GM18873 (cell line): ENCODE results near the gene PRUNE2.

Source experiments
- ATAC-seq: cut with Tn5 transposase; IDR thresholded peaks from one replicate; pipeline ENCODE4 v1.9.1; 2021; ENCODE audit warnings: mild to moderate bottlenecking, moderate library complexity, moderate number of reproducible peaks; ENCODE audit not compliant: unreplicated experiment, low FRiP score

PRUNE2 gene

DNA sequence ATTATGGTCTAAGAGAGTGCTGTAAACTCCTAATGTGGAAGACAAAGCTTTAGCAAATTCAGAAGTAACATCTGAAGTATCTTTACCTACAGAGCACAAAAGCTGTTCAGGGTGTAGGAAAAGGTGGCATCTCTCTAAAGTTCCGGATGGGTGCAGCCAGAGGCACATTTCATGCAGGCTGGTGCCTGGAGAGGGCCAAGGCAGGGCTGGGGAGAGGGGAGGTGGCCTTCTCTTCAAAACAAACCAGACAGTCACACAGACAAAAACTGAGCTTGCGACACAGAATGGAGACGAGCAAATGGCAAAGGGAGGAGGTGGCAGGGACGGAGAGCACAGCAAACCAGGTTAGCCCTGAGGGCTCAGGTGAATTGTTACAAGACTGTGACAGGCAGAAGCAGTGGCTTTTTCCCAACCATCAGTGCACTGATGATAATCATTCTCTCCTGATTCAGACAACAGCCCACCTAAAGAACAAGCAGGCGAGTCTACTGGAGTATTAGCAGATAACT is 263.2 kb downstream of the PRUNE2 start:
- no peak for ATAC-seq

GRCh38 chr9:76642074-76642473 is 263.8 kb downstream of the PRUNE2 start:
- ATAC-seq = no peak

GRCh38 chr9:76638001-76638400 is 267.9 kb downstream of the PRUNE2 start:
- ATAC-seq = no peak

DNA sequence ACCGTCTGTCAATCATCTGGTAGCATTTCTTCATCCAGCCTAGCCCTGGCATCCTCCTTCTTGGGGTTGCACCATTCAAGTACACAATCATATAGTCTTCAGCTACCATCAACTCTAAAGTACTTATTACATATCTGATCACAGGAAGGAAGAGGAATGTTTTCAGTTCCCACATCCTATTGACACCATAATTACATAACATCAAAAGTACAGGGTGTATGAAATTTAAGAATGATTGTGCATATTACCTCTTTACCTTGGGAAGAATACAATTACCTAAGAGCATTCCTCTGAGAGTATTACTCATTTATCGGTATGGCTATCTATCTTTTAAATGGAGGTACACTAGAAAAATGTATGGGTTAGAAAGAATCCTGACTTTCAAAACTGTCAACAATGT is 268.5 kb downstream of the PRUNE2 start:
- ATAC-seq = no peak

- ATAC-seq = no peak
These were observed 271.4 kb downstream of the PRUNE2 start for GRCh38 chr9:76634356-76635054.

DNA sequence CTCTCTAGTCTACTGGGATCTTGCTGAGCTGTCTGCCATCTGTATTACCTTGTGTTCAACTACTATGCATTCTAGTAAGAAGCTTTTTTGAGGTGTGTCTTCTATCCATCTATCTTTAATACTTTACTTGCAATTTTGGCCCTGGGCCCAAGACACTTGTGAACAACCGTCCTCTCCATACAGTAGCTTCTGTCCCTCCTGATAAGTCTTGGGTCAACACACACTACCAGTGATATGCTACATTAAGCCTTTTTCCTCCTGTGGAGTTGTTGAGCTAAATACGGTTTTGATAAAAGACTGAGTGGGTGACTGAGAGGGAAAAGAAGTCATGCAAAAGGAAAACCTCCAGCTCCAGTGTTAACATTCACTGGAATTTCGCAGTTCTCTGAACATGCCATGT is 275.0 kb downstream of the PRUNE2 start:
- ATAC-seq = no peak

DNA sequence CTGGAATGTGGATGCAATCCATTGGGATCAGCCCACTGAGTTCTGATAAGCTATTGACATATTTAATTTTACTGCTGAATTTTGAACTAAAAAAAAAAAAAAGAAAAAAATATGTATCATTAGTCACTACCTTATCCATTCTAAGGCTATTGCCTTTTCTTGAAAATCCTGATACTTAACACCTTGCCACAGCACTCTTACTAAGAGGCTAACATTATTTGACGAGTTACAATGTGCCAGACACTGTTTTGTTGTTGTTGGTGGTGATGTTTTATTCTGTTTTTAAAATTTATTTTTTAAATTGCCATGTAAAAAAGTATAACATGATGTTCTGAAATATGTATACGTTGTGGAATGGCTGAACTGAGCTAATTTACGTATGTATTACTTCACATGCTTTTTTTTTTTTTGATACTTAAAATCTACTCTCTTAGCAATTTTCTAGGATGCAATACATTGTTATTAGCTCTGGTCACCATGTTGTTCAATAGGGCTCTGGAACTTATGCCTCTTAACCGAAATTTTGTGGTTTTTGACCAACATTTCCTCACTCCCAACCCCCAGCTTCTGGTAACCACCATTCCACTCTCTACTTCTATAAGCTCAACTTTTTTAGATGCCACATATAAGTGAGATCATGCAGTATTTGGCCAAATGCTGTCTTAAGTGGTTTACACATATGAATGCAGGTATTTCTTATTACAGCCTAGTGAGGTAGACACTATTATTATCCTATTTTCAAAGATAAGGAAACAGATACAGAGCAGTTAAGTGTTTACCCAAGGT is 276.5 kb downstream of the PRUNE2 start:
- no peak for ATAC-seq

- no peak for ATAC-seq
These were observed 277.8 kb downstream of the PRUNE2 start for GRCh38 chr9:76628155-76628554.

GRCh38 chr9:76626980-76627379 is 278.9 kb downstream of the PRUNE2 start:
- no peak for ATAC-seq

- ATAC-seq = no peak
These were observed 279.8 kb downstream of the PRUNE2 start for GRCh38 chr9:76626141-76626540.

GRCh38 chr9:76624391-76625048 is 281.4 kb downstream of the PRUNE2 start:
- ATAC-seq = peak; percentile 96

- no peak for ATAC-seq
These were observed 284.9 kb downstream of the PRUNE2 start for GRCh38 chr9:76620996-76621395.

DNA sequence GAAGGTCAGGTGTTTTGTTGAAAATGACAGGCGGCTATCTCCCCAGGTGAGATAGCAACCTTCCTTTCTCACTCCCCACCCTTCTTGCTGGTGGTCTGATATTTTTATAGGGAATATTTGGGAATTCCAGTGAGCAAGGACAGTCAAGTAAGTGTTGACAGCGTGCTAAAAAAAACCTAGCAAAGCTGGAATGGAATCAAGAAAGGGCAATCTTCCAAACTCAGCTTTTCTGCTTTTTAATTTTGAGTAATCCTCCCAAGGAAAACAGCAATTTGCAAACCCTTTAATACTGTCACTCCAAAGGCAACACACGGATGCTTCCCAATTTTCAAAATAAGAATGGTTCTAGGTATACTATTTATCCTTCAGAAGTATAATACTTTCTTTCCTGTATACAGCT is 285.3 kb downstream of the PRUNE2 start:
- no peak for ATAC-seq

DNA sequence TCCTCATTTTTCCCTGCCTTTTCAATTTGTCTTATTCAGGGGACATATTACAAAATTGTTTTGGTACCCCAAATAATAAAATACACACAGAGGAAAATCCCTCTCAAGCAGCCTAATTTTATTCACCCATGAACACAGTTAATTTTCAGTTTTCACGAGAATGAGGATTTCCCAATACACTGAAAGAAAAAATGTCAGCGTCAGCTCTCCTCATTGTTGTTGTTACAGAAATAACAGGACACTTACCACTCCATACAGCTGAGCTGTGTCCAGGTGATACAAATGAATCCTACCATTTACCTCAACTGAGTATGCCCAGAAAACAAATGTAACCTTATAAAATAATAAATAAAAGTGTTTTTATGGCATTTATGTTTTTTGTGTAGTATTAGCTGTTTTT is 286.3 kb downstream of the PRUNE2 start:
- ATAC-seq = no peak

DNA sequence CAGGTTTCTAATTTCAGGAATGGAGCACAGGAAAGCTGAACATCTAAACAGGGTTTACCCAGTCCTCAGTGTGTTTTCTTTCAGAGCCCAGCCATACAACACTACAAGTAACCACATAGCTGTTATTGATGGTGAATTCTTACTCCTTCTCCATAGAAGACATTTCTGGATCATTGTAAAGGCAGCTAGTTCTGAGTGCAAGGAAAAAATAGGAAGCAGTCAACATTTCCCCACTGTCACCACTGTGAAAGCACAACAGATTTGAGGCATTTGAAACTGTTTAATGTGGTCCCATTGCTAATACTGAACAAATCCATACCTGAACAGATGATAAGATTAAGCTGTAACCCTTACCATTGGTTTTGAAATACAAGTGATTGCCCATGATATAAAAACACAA is 286.7 kb downstream of the PRUNE2 start:
- ATAC-seq = no peak

- ATAC-seq = no peak
These were observed 287.2 kb downstream of the PRUNE2 start for GRCh38 chr9:76618762-76619161.

DNA sequence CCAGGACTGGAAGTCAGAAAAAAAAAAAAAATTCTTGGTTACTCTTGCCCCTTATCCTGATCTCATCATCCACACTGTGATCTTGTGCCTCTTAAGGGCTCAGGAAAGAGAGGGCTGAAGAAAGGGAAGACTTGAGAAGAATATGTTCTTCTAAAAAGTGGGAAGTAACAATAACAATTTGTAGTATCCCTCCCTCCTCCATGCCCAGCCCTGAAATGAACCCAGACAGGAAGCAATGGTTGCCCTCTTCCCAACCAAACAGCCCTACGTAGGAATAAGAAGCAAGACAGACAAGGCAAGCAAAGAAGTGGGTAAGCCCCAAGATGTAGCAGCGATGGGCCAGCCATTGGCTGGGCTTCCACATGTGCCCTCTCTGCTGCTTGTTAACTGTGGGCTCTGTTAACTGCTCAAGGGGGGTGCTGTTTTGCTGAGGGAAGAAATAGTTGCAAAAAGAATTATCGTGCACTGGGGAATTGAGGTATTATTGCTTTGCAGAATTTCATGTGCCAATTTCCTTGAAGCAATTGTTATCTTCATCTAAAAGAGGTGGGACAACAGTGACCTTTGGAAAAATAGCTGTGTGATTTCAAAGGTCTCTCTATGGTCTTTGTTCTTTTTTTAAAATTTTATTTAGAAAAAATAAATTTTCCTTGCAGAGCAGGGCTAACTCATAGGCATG is 288.3 kb downstream of the PRUNE2 start:
- no peak for ATAC-seq

DNA sequence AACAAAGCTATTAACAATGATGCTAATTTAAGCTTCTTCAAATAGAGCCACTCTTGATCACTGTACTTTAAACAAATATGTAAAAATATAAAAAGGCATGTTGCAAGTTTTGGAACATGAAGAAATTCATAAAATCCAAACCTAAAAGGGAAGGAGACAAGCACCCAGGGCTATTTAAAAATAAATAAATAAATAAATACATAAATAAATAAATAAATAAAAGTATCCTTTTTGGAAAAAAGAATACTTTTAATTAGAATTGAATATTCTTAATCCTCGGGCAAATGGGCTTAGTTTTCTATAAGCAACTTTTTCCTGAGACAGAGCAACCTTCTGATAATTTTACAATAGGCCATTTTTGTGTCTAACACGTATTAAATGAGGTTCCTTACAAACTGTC is 289.1 kb downstream of the PRUNE2 start:
- no peak for ATAC-seq

- no peak for ATAC-seq
These were observed 290.7 kb downstream of the PRUNE2 start for GRCh38 chr9:76615177-76615603.

DNA sequence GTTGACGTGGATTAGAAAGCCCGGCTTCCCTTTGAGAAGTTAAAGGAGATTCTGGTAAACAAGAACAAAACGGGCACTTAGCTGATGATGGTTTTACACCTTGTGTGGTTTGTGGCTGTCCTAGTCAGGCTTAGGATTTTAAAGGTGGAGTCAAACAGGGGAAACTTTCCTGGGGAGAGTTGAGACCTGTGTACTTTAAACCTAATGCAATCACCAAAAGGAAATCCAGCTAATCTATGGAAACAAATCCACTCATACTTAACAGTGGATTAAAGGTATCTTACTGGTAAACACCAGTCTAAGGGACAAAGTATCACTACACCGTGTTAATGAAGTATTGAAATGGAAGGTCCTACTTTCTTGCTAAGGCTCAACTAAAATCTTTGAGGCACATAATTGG is 291.9 kb downstream of the PRUNE2 start:
- no peak for ATAC-seq
